HUDEP-2 (cell line): ENCODE measurements around the gene DNAI2.

Source experiments
- DNase-seq, 76 experiments: peaks; one replicate each; lab custom pipeline; 2025; ENCODE audit not compliant: unreplicated experiment in 76 of 76; lab: John Stamatoyannopoulos, UW

The DNAI2 gene

GRCh38 chr17:74356646-74357465 is 82.8 kb downstream of the DNAI2 start:
- peak in 3 of 76 experiments; percentile 2 to 25 (median 12) for DNase-seq

GRCh38 chr17:74357466-74357809 is 83.4 kb downstream of the DNAI2 start:
- DNase-seq: no peak

- no peak for DNase-seq
Observed at GRCh38 chr17:74358697-74359096, 84.7 kb downstream of the DNAI2 start.

- DNase-seq: no peak
Observed at GRCh38 chr17:74359916-74360315, 85.9 kb downstream of the DNAI2 start.

GRCh38 chr17:74360899-74361229 is 86.8 kb downstream of the DNAI2 start:
- DNase-seq: no peak

GRCh38 chr17:74361230-74362068 is 87.4 kb downstream of the DNAI2 start, which contains the start of gene BTBD17:
TSS of gene BTBD17 (minus strand) at chr17:74361868. CDS start at chr17:74361819, 49 bp downstream.
- peak in 24 of 76 experiments; percentile 3 to 34 (median 12) for DNase-seq

GRCh38 chr17:74362069-74362405 is 88.0 kb downstream of the DNAI2 start:
- no peak for DNase-seq

GRCh38 chr17:74362810-74363498 is 88.9 kb downstream of the DNAI2 start:
- no peak for DNase-seq
